Ectodermal cell (in vitro differentiated cells): ENCODE data around the gene TFF2.

ENCODE experiments used
- H3K27ac ChIP-seq: 2 replicates; pipeline ENCODE4 v1.7.0; 2013; ENCODE audit warnings: mild to moderate bottlenecking, low read depth, low read length; ENCODE audit not compliant: insufficient read depth, poor library complexity, severe bottlenecking
- H3K27me3 ChIP-seq: 2 replicates; pipeline ENCODE4 v1.7.0; 2013; ENCODE audit warnings: mild to moderate bottlenecking, low read length; ENCODE audit not compliant: insufficient read depth, control insufficient read depth, poor library complexity, severe bottlenecking
- H3K36me3 ChIP-seq: one replicate; pipeline ENCODE4 v1.7.0; 2013; ENCODE audit warnings: low read length; ENCODE audit not compliant: control insufficient read depth, insufficient read depth
- H3K4me1 ChIP-seq: one replicate; pipeline ENCODE4 v1.7.0; 2013; ENCODE audit warnings: low read length; ENCODE audit not compliant: control insufficient read depth, insufficient read depth
- H3K4me3 ChIP-seq: 2 replicates; pipeline ENCODE4 v1.7.0; 2013; ENCODE audit warnings: low read depth, low read length, control low read depth; ENCODE audit not compliant: insufficient read depth
- H3K9me3 ChIP-seq: 2 replicates; pipeline ENCODE4 v1.7.0; 2013; ENCODE audit warnings: mild to moderate bottlenecking, low read length, moderate library complexity; ENCODE audit not compliant: control insufficient read depth
- WGBS, 2 experiments: methylation state at CpG; one replicate each; pipeline ENCODE4 v1.1.7; 2013; ENCODE audit warnings: missing lambda C conversion rate in 2 of 2; 5-methylcytosine and 5-hydroxymethylcytosine counted together

The TFF2 gene

DNA sequence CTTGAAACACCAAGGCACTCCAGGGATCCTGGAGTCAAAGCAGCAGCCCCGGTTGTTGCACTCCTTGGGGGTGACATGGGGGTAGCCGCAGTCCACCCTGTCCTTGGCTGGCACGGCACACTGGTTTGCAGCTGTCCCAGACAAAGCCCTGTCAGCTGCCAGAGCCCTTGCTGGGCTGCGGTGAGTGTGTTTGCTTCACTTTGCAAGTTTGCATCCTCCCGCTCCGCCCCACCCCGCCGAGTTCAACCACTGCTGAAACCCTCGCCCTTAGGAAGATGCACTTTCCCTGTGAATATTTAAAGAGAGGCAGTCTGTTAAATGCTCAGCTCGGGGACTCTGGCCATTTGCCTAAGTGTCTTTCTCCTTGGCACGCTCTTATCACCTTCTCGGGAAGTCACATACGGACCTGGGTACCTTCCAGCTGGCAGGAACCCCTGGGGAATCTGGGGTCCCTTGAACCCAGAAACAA is 37.3 kb downstream of the TFF2 start:
- Histone ChIP-seq H3K27me3 (peaks cover 6% of the 10 kb centered on the region), H3K4me1 (peaks cover 47% of the 10 kb centered on the region), H3K27ac (no peak overlapping the region), H3K9me3 (no peaks in the 10 kb centered on the region), H3K36me3 (no peaks in the 10 kb centered on the region), H3K4me3 (no peak overlapping the region)
- 22 to 32% methylated on average over 13 of the region's 13 CpGs for WGBS, 2 experiments

DNA sequence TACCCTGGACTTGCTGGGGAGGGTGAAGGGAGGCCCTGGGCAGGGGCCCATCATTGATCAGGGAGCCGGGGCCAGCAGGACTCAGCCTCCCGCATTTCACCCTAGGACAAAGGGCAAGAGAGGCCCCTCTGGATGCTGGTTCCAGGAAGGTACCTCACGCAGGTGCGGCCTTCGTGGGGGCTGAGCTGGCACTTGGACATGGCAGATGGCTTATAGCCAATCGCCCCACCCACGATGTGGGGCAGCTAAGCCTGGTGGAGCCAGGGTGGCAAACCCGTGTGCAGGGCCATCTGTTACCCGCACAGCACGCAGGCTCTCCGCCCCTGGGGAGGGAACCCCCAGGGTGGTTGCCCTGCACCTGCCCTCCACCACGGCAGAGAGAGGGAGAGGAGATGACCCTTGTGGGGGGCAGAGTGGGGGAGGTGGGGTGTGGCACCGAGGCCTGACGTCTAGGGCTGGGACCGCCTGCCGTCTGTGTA is 38.1 kb downstream of the TFF2 start:
- H3K27me3 ChIP-seq, result peaks cover 6% of the 10 kb centered on the region
- WGBS, 2 experiments, result 86 to 87% methylated on average over 16 of the region's 16 CpGs

DNA sequence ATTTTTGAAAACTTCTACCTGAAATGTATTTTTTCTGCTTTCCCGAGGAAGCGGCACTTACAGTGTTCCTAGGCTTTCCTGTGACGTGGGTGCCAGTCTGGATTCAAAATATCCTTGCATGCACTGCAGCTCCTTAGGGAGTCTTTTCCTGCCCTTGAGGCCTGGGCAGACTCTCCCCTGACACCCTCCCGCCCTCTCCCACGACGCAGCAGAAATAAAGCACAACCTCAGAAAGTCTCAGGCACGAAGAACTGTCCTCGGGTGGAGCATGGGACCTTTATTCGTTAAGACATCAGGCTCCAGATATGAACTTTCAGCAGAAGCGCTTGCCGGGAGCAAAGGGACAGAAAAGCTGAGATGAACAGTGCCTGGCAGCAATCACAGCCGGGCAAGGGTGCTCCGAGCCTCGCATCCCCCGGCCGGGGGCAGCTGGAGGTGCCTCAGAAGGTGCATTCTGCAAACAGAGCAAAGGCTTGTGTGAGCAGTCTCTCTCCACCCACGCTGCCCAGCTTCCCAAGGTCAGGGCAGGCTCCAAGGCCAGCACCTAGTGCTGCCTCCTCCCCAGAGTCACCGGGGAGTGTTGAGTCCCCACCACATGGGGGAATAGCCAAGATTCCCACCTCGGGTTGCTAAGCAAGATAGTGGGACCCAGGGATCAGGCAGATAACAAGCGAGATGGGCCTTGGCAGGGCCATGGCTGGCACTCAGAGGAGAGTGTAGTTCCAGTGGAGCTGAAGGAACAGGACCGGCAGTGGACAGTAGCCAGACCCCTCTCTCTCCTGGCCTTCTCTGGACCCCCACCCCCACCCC is 38.8 kb downstream of the TFF2 start:
- no peaks in the 10 kb centered on the region for H3K36me3 ChIP-seq
- H3K4me1 ChIP-seq, result peaks cover 45% of the 10 kb centered on the region
- H3K9me3 ChIP-seq, result no peaks in the 10 kb centered on the region
- no peak overlapping the region for H3K4me3 ChIP-seq
- H3K27ac ChIP-seq, result no peak overlapping the region
- H3K27me3 ChIP-seq, result peaks cover 6% of the 10 kb centered on the region
- 84 to 89% methylated on average over 21 of the region's 21 CpGs for WGBS, 2 experiments

More for the DNA sequence above, 38.1 kb downstream of the TFF2 start:
- H3K27ac ChIP-seq, result no peak overlapping the region
- H3K4me3 ChIP-seq, result no peak overlapping the region
- H3K36me3 ChIP-seq, result no peaks in the 10 kb centered on the region
- no peaks in the 10 kb centered on the region for H3K9me3 ChIP-seq
- peaks cover 47% of the 10 kb centered on the region for H3K4me1 ChIP-seq

DNA sequence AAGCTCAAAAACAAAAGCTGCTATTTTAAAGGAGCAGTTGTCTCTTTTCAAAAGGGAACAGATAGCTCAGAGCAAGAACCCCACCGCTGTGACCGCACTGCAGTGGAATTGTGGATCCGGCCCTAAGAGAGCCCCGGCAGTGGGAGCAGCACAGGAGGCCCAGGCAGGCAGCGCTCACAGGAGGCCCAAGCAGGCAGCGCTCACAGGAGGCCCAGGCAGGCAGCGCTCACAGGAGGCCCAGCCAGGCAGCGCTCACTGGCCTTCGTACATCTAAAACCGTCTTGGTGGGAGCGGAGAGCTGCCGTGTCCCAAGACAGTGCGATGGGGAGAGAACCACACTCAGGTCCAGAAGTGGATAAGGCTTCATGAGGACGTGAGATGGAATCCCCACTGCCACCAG is 39.6 kb downstream of the TFF2 start:
- 90 to 92% methylated on average over 14 of the region's 14 CpGs for WGBS, 2 experiments
- Histone ChIP-seq H3K9me3 (no peaks in the 10 kb centered on the region), H3K36me3 (no peaks in the 10 kb centered on the region), H3K4me1 (peaks cover 36% of the 10 kb centered on the region), H3K27ac (no peak overlapping the region), H3K27me3 (peaks cover 6% of the 10 kb centered on the region), H3K4me3 (no peak overlapping the region)

DNA sequence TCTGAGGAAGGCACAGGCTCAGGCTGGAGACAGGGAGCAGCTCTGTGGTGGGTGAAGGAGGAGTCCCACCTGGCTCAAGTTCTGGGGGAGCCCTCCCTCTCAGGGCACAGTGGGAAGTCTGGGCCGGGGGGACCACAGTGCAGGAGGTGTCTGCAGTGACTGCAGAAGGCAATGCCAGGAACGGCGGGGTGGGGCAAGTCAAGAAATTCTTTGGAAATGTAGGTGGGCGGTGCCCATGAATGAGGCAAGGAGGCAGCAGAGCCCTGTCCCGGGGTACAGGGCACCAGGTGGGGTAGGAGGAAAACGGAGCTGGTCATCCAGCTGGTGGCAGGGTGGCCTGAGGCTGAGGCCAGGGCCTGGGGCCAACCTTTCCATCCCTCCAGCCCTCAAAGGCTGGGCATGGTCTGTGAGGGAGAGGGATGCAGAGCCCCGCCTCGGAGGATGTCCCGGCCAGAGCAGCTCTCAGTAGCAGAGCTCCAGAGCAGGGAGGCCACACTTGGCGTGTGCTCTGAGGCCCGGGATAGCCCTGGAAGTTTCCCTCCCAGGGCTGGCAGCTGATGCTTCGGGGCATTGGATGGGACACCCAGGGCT is 40.3 kb downstream of the TFF2 start:
- Histone ChIP-seq H3K4me1 (peaks cover 33% of the 10 kb centered on the region), H3K9me3 (no peaks in the 10 kb centered on the region), H3K27me3 (peaks cover 6% of the 10 kb centered on the region), H3K4me3 (no peak overlapping the region), H3K27ac (no peak overlapping the region), H3K36me3 (no peaks in the 10 kb centered on the region)
- 85 to 89% methylated on average over 12 of the region's 12 CpGs for WGBS, 2 experiments

DNA sequence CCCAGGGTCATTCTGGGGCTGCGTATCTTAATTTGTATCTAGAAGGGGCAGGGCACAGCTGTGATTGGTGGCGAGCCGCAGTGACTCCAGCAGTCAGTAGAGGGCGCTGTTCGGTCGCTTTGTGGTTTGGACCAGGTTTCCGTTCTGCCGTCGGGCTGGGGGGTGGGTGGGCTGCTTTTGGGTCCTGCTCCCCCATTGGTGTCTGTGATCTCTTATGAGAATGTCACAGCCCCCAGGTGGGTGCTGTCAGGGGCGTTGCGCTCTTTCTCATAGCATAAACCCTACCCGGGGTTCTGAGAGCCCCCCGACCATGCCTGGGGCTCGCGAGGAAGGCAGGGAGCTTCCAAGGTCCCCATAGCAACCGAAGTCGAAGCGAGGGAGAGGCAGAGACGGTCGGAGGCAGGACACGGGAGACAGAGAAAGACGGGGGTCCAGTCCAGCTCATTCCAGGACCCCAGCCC is 41.0 kb downstream of the TFF2 start:
- no peaks in the 10 kb centered on the region for H3K36me3 ChIP-seq

DNA sequence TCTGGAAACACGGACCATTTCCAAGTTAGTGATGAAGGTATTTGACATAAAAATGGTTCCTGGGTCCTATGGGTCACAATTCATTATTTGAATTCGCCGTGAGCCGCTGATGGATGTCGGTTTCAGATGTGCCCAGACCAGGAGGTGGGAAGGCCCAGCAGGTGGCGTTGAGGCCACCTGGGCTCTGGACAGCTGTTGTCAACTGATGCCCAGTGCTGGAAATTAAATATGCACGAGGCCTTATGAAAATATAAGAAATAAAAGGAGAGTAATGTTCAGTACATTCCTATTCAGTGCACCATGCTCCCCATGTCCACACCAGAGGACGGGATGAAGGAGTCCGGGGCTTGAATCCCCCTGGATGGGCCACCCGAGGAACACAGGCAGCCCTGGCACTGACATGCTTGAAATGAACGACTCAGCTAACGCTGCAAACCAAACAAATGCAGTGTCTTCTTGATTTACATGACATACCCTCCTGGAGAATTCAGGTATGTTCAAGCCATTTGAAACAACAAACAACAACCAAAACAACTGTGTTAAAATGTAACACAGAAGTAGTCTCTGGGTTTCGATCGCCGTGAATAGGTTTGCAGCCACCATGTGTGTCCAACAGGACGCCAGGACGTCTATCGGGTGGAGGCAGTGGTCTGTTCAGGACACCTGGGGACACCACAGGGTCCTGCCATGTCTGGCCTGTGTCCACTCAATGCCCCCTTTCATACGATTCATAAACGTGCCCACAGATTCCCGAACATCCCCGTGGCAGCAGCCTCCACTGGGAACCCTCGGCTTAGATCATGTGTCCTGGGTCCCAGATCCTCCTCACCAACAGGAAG is 41.7 kb downstream of the TFF2 start:
- H3K36me3 ChIP-seq, result no peaks in the 10 kb centered on the region
- no peaks in the 10 kb centered on the region for H3K9me3 ChIP-seq
- H3K27me3 ChIP-seq, result peaks cover 6% of the 10 kb centered on the region
- H3K27ac ChIP-seq, result no peak overlapping the region
- 69% methylated on average over 23 of the region's 23 CpGs for WGBS, 2 experiments
- no peak overlapping the region for H3K4me3 ChIP-seq
- peaks cover 25% of the 10 kb centered on the region for H3K4me1 ChIP-seq

More for the DNA sequence above, 41.0 kb downstream of the TFF2 start:
- no peaks in the 10 kb centered on the region for H3K9me3 ChIP-seq
- H3K27me3 ChIP-seq, result peaks cover 6% of the 10 kb centered on the region
- 14% methylated on average over 22 of the region's 22 CpGs for WGBS, 2 experiments
- H3K4me1 ChIP-seq, result peaks cover 27% of the 10 kb centered on the region
- H3K4me3 ChIP-seq, result peak overlapping the region; percentile 25
- no peak overlapping the region for H3K27ac ChIP-seq

DNA sequence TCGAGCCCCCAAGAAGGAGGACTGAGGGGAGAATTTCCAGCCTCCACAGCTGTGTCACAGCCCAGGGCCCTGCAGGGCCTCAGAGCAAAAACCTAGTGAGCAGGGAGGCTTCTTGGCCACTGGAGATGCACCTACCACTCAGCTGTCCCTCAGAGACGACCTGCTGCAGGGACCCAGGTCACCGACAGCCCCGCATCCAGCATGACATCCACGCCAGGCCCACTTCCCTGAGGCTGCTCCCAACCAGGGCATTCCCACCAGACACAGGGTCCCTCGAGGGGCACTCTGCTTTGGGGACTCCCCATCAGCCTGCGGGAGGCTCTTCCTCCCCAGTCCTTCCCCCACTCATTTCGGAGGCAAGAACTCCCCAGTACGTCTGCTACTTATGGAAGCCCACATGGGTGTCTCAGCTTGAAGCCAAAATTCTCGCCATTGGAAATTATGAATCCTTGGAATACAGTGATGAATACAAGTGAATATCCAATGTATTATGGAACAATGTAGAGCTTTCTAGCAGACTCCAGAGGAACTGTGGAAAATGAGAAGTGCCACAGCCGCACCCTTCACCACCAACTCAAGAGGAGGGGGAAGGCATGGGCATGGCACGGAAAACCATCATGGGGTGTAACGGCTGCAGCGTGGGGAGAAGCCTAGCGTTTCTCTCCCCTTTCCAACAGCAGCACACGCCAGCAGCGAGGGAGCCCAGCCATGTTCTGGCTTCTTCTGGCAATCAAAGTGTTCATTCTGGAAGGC is 42.5 kb downstream of the TFF2 start:
- Histone ChIP-seq H3K27me3 (peaks cover 6% of the 10 kb centered on the region), H3K36me3 (no peaks in the 10 kb centered on the region), H3K4me3 (no peak overlapping the region), H3K27ac (no peak overlapping the region), H3K9me3 (no peaks in the 10 kb centered on the region), H3K4me1 (peaks cover 17% of the 10 kb centered on the region)
- 93% methylated on average over 17 of the region's 17 CpGs for WGBS, 2 experiments

DNA sequence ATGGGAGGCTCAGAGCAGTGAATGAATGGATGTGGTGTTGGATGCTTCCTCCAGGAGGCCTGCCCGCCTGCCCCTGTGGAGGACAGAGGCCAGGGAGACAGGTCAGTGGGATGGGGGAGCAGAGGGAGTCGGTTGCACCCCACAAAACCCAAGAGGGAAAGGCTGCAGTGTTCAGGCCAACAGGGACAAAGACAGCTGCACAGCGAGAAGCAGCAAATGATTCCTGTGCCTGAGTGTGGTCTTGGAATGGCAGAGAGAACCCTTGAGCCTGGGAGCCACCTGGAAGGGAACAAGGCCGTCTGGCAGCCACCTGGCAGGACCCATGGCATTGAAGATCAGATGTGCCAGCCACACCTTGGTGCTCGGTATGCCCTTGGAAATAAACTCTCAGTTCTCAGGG is 43.7 kb downstream of the TFF2 start:
- Histone ChIP-seq H3K4me1 (peaks cover 10% of the 10 kb centered on the region), H3K27me3 (peaks cover 6% of the 10 kb centered on the region), H3K4me3 (no peak overlapping the region), H3K36me3 (no peaks in the 10 kb centered on the region), H3K9me3 (no peaks in the 10 kb centered on the region), H3K27ac (no peak overlapping the region)
- WGBS, 2 experiments, result 90 to 92% methylated on average over 5 of the region's 5 CpGs
